Measurements from ENCODE around the gene NYAP1.
A peak's percentile ranks its signal among the peaks of the same experiment; 100 is the strongest.

NYAP1 gene

DNA sequence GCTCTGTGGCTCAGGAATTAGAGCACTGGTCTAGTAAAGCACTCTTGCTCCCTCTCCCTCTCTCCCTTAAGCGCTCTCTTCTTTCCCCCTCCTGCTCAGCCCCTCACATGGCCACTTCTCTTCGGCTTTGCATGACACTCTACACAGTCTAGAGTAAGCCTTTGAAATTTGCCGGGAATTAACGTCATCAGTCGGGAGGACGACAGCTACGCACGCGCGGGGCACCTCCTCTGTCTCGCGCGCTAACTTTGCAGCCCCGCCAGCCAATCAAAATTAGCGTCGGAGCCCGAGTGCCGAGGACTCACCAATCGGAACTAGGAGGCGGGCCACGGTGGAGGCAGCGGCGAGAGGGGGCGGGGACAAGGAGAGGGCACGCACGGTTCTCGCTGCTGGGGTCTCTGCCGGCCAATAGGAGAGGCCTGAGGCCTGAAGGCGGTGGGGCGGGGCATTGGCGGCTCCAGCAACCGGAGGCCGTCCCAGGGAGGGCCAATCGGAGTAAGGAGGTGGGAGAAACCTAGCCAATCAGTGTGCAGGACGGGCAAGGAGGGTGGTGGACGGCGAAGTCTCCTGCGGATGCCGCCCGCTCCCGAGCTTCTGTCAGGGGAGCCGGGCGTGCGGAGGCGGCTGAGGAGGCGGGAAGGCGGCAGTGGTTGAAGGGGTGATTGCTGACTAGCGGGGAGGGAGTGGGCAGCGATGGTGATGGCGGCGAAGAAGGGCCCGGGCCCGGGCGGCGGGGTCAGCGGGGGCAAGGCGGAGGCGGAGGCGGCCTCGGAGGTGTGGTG is 55.1 kb downstream of the NYAP1 start, which contains the start of gene AGFG2 (continued):
- TF ChIP-seq, protein P1, sequence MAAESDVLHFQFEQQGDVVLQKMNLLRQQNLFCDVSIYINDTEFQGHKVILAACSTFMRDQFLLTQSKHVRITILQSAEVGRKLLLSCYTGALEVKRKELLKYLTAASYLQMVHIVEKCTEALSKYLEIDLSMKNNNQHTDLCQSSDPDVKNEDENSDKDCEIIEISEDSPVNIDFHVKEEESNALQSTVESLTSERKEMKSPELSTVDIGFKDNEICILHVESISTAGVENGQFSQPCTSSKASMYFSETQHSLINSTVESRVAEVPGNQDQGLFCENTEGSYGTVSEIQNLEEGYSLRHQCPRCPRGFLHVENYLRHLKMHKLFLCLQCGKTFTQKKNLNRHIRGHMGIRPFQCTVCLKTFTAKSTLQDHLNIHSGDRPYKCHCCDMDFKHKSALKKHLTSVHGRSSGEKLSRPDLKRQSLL (tag by site-specific recombination; IDR thresholded peaks at IDR 0.05) = peak; percentile 94
- TF ChIP-seq, protein P2, sequence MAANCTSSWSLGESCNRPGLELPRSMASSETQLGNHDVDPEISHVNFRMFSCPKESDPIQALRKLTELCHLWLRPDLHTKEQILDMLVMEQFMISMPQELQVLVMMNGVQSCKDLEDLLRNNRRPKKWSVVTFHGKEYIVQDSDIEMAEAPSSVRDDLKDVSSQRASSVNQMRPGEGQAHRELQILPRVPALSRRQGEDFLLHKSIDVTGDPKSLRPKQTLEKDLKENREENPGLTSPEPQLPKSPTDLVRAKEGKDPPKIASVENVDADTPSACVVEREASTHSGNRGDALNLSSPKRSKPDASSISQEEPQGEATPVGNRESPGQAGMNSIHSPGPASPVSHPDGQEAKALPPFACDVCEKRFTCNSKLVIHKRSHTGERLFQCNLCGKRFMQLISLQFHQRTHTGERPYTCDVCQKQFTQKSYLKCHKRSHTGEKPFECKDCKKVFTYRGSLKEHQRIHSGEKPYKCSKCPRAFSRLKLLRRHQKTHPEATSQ (tag by site-specific recombination; IDR thresholded peaks at IDR 0.05) = no peak; the same call in none of the 2 replicates
- TF ChIP-seq, protein P3, sequence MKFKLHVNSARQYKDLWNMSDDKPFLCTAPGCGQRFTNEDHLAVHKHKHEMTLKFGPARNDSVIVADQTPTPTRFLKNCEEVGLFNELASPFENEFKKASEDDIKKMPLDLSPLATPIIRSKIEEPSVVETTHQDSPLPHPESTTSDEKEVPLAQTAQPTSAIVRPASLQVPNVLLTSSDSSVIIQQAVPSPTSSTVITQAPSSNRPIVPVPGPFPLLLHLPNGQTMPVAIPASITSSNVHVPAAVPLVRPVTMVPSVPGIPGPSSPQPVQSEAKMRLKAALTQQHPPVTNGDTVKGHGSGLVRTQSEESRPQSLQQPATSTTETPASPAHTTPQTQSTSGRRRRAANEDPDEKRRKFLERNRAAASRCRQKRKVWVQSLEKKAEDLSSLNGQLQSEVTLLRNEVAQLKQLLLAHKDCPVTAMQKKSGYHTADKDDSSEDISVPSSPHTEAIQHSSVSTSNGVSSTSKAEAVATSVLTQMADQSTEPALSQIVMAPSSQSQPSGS (tag by site-specific recombination; IDR thresholded peaks at IDR 0.05; ENCODE audit: low read depth) = peak; percentile 66
- TF ChIP-seq ZNF391 (tag by site-specific recombination; IDR thresholded peaks at IDR 0.05; ENCODE audit: borderline replicate concordance, low read depth) = peak; percentile 93
- peak; percentile 99 for TF ChIP-seq OSR2 (tag by site-specific recombination; IDR thresholded peaks at IDR 0.05)
- TF ChIP-seq ZNF664 (tag by site-specific recombination; IDR thresholded peaks at IDR 0.05) = no peak
- TF ChIP-seq, protein P4, sequence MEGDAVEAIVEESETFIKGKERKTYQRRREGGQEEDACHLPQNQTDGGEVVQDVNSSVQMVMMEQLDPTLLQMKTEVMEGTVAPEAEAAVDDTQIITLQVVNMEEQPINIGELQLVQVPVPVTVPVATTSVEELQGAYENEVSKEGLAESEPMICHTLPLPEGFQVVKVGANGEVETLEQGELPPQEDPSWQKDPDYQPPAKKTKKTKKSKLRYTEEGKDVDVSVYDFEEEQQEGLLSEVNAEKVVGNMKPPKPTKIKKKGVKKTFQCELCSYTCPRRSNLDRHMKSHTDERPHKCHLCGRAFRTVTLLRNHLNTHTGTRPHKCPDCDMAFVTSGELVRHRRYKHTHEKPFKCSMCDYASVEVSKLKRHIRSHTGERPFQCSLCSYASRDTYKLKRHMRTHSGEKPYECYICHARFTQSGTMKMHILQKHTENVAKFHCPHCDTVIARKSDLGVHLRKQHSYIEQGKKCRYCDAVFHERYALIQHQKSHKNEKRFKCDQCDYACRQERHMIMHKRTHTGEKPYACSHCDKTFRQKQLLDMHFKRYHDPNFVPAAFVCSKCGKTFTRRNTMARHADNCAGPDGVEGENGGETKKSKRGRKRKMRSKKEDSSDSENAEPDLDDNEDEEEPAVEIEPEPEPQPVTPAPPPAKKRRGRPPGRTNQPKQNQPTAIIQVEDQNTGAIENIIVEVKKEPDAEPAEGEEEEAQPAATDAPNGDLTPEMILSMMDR (tag by site-specific recombination; IDR thresholded peaks at IDR 0.05) = 0 out of 2 replicates have a peak, but pooled peaks have one; percentile 16
- no peak for TF ChIP-seq ZNF677 (tag by site-specific recombination; IDR thresholded peaks at IDR 0.05)
- TF ChIP-seq ZFP3 (tag by site-specific recombination; IDR thresholded peaks at IDR 0.05; ENCODE audit: low read depth) = no peak
- 0 out of 2 replicates have a peak, but pooled peaks have one; percentile 15 for TF ChIP-seq ZNF558 (tag by site-specific recombination; IDR thresholded peaks at IDR 0.05)
- TF ChIP-seq, protein P5, sequence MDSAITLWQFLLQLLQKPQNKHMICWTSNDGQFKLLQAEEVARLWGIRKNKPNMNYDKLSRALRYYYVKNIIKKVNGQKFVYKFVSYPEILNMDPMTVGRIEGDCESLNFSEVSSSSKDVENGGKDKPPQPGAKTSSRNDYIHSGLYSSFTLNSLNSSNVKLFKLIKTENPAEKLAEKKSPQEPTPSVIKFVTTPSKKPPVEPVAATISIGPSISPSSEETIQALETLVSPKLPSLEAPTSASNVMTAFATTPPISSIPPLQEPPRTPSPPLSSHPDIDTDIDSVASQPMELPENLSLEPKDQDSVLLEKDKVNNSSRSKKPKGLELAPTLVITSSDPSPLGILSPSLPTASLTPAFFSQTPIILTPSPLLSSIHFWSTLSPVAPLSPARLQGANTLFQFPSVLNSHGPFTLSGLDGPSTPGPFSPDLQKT (IDR thresholded peaks at IDR 0.05; ENCODE audit: borderline replicate concordance, low read depth, low read length) = no peak
- peak; percentile 100 for TF ChIP-seq ZFHX2 (tag by site-specific recombination; conservative IDR thresholded peaks at IDR 0.05)
- no peak for TF ChIP-seq ZNF16 (tag by site-specific recombination; IDR thresholded peaks at IDR 0.05; ENCODE audit: low read depth)
- no peak for TF ChIP-seq ZNF114 (tag by site-specific recombination; IDR thresholded peaks at IDR 0.05)
- peak; percentile 40 for TF ChIP-seq ZNF843 (tag by site-specific recombination; IDR thresholded peaks at IDR 0.05)
- peak; percentile 87 for TF ChIP-seq YY2 (tag by site-specific recombination; IDR thresholded peaks at IDR 0.05)
- peak; percentile 92 for TF ChIP-seq ZBTB21 (tag by site-specific recombination; IDR thresholded peaks at IDR 0.05)
- TF ChIP-seq KLF1 (tag by site-specific recombination; IDR thresholded peaks at IDR 0.05) = peak; percentile 78
- no peak for TF ChIP-seq ZBTB7A (tag by site-specific recombination; IDR thresholded peaks at IDR 0.05; ENCODE audit: low read depth)
- no peak for TF ChIP-seq ZNF132 (tag by site-specific recombination; IDR thresholded peaks at IDR 0.05; ENCODE audit: borderline replicate concordance)
- TF ChIP-seq HOXA7 (CRISPR knock-in tag; IDR thresholded peaks at IDR 0.05; ENCODE audit: borderline replicate concordance) = no peak
- no peak for TF ChIP-seq ZNF433 (tag by site-specific recombination; IDR thresholded peaks at IDR 0.05; ENCODE audit: low read depth)
- peak; percentile 59; the same call in 1 of the 2 replicates for TF ChIP-seq ZNF76 (tag by site-specific recombination; IDR thresholded peaks at IDR 0.05; ENCODE audit: borderline replicate concordance, low read depth)
- TF ChIP-seq, protein P6, sequence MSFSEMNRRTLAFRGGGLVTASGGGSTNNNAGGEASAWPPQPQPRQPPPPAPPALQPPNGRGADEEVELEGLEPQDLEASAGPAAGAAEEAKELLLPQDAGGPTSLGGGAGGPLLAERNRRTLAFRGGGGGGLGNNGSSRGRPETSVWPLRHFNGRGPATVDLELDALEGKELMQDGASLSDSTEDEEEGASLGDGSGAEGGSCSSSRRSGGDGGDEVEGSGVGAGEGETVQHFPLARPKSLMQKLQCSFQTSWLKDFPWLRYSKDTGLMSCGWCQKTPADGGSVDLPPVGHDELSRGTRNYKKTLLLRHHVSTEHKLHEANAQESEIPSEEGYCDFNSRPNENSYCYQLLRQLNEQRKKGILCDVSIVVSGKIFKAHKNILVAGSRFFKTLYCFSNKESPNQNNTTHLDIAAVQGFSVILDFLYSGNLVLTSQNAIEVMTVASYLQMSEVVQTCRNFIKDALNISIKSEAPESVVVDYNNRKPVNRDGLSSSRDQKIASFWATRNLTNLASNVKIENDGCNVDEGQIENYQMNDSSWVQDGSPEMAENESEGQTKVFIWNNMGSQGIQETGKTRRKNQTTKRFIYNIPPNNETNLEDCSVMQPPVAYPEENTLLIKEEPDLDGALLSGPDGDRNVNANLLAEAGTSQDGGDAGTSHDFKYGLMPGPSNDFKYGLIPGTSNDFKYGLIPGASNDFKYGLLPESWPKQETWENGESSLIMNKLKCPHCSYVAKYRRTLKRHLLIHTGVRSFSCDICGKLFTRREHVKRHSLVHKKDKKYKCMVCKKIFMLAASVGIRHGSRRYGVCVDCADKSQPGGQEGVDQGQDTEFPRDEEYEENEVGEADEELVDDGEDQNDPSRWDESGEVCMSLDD (tag by site-specific recombination; IDR thresholded peaks at IDR 0.05) = peak; percentile 66
- TF ChIP-seq, protein P7, sequence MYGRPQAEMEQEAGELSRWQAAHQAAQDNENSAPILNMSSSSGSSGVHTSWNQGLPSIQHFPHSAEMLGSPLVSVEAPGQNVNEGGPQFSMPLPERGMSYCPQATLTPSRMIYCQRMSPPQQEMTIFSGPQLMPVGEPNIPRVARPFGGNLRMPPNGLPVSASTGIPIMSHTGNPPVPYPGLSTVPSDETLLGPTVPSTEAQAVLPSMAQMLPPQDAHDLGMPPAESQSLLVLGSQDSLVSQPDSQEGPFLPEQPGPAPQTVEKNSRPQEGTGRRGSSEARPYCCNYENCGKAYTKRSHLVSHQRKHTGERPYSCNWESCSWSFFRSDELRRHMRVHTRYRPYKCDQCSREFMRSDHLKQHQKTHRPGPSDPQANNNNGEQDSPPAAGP (tag by site-specific recombination; IDR thresholded peaks at IDR 0.05) = peak; percentile 89
- TF ChIP-seq, protein P8, sequence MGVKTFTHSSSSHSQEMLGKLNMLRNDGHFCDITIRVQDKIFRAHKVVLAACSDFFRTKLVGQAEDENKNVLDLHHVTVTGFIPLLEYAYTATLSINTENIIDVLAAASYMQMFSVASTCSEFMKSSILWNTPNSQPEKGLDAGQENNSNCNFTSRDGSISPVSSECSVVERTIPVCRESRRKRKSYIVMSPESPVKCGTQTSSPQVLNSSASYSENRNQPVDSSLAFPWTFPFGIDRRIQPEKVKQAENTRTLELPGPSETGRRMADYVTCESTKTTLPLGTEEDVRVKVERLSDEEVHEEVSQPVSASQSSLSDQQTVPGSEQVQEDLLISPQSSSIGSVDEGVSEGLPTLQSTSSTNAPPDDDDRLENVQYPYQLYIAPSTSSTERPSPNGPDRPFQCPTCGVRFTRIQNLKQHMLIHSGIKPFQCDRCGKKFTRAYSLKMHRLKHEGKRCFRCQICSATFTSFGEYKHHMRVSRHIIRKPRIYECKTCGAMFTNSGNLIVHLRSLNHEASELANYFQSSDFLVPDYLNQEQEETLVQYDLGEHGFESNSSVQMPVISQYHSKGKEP (tag by site-specific recombination; IDR thresholded peaks at IDR 0.05) = no peak
